ENCODE results near the gene RAVER2.

Gene RAVER2

DNA sequence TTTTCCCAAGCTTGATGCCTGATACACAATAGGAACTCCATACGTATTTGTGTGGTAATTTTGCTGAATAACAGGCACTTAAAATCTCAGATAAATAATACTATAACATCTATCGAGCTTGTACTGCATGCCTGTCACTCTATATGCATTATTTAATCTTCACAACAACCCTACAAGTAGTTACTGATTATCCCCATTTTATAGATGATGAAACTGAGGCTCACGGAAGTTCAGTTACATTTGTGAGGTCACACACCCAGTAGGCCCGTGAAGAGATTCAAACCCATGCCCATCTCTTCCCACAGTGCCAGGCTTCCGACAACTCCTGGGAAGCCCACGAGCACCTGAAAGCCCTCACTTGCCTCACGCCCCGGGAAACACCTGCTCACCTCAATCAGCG is 98.8 kb downstream of the RAVER2 start:
- no peak for DNase-seq (ENCODE audit: low spot score)
- ChIA-PET POLR2A (ENCODE audit: low non-redundant PET) (no interaction called here), CTCF (interaction anchor here (0.7 kb wide), 1 partner anchor 19 kb away, joined by 3 read pairs; no protein-coding TSS in a partner anchor)
- no peak overlapping the region for H3K27ac ChIP-seq
- TF ChIP-seq, protein P1, sequence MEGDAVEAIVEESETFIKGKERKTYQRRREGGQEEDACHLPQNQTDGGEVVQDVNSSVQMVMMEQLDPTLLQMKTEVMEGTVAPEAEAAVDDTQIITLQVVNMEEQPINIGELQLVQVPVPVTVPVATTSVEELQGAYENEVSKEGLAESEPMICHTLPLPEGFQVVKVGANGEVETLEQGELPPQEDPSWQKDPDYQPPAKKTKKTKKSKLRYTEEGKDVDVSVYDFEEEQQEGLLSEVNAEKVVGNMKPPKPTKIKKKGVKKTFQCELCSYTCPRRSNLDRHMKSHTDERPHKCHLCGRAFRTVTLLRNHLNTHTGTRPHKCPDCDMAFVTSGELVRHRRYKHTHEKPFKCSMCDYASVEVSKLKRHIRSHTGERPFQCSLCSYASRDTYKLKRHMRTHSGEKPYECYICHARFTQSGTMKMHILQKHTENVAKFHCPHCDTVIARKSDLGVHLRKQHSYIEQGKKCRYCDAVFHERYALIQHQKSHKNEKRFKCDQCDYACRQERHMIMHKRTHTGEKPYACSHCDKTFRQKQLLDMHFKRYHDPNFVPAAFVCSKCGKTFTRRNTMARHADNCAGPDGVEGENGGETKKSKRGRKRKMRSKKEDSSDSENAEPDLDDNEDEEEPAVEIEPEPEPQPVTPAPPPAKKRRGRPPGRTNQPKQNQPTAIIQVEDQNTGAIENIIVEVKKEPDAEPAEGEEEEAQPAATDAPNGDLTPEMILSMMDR (conservative IDR thresholded peaks at IDR 0.05; ENCODE audit: low read depth), result no peak

DNA sequence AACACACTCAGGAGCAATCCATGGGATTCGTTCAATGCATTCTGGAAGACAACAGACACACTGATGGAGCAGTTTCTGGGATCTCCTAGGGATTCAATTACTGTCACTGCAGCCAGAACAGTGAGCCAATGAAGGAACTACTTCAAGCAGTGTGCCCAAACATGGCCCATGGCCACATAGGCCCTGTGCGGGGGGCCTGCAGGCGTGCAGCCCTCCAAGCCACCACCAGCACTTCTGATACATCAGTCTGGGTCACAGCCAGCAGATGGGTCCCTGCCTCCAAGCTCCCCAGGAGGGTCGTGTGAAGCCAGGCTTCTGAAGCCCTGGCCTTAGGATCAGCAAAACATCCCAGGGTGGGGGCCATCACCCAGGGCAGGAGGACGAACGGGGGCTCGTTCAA is 99.3 kb downstream of the RAVER2 start:
- TF ChIP-seq, protein P1 (conservative IDR thresholded peaks at IDR 0.05; ENCODE audit: low read depth), result no peak
- H3K27ac ChIP-seq, result no peak overlapping the region
- CTCF ChIA-PET, result interaction anchor here (0.7 kb wide), 1 partner anchor 20 kb away, joined by 3 read pairs; no protein-coding TSS in a partner anchor

DNA sequence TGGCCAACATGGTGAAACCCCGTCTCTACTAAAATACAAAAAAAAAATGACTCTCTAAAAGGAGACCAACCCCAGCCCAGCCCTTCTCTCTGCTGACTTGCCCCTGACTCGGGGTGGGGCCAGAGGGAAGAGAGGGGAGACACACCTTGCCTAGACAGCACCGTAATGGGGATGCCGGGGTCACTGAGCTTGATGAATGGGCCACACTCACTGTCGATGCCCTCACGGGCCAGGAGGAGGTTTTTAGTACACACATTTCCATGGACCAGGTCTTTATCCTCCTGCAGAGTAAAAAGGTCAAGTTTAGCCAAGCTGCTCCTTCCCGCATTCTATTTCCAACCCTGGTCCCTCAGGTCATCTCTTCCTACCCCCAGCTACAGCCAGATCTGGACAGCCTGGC is 99.7 kb downstream of the RAVER2 start:
- TF ChIP-seq, protein P1 (conservative IDR thresholded peaks at IDR 0.05; ENCODE audit: low read depth), result no peak
- POLR2A ChIA-PET (ENCODE audit: low non-redundant PET), result no interaction called here
- DNase-seq (ENCODE audit: low spot score), result no peak
- CTCF ChIA-PET, result no interaction called here
- H3K27ac ChIP-seq, result no peak overlapping the region

More for the DNA sequence above, 99.3 kb downstream of the RAVER2 start:
- DNase-seq (ENCODE audit: low spot score), result no peak
- POLR2A ChIA-PET (ENCODE audit: low non-redundant PET), result no interaction called here

DNA sequence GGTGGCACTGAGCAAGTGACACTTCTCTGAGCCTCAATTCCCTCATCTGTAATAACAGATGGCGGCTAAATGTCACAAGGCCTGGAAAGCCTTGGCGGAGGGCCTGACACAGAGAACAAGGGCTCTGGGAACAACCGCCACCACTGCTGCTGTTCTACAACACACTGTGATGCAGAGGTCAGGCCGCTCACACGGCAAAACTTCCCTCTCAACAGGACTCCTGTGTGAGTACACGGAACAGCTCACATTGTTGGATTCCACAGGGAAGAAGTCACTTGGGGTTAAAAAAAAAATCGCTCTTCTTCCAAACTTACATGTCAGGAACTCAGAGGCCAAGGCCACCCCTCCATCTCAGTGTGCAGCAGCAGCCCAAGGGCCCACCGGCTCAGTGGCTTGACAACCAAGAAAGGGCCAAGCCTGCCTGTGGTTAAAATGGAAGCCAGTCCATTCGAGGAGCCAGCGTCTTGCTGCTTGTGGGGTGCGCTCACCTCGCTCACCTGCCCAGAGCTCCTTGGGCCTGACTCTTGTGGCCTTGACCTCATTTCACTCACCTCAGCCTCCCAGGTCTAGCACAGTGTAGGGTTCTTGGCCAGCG is 101.1 kb downstream of the RAVER2 start:
- no peak for DNase-seq (ENCODE audit: low spot score)
- TF ChIP-seq, protein P1 (conservative IDR thresholded peaks at IDR 0.05; ENCODE audit: low read depth), result no peak
- H3K27ac ChIP-seq, result no peak overlapping the region
- CTCF ChIA-PET, result interaction anchor here (0.6 kb wide), 1 partner anchor 78 kb away, joined by 3 read pairs; no protein-coding TSS in a partner anchor
- POLR2A ChIA-PET (ENCODE audit: low non-redundant PET), result no interaction called here

DNA sequence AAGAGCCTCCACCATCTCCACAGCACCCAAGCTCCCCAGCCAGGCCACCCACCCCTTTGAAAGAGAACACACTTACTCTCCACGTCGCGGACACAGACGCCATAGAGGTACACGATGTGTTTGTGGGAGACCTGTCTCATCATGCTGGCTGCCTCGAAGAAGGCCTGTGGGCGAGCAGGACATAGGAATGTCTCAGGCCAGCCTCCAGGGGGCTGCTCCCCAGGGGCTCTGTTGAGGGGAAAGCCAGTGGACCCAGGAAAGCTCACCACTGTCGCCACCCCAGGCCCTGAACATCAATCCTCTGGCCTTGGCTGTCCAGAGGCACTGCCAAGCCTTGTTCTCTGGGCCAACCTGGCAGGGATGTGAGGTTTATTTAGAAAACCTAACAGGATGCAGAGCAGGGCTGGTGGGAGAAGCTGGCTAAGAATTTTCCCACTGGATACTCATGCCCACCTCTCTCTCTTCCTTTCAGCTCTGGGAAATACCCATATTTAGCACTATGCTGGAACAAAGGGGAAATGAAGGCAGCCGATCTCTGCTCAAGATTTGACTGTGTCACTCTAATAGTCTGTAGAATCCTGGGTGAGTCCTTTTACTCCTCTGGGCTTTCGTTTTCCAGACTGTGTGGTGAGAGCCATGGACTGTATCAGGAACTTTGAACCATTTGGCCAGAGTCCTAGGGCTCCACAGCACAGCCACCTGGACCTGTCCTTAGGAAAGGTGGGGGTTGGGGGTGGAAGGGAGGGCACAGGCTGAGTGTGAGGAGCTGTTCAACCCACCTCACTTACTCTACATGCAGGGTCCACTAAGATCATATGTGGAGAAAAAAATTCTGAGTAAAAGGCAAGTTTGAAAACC is 101.9 kb downstream of the RAVER2 start:
- TF ChIP-seq, protein P1 (conservative IDR thresholded peaks at IDR 0.05; ENCODE audit: low read depth), result no peak
- H3K27ac ChIP-seq, result no peak overlapping the region
- DNase-seq (ENCODE audit: low spot score), result no peak
- ChIA-PET POLR2A (ENCODE audit: low non-redundant PET) (no interaction called here), CTCF (no interaction called here)

DNA sequence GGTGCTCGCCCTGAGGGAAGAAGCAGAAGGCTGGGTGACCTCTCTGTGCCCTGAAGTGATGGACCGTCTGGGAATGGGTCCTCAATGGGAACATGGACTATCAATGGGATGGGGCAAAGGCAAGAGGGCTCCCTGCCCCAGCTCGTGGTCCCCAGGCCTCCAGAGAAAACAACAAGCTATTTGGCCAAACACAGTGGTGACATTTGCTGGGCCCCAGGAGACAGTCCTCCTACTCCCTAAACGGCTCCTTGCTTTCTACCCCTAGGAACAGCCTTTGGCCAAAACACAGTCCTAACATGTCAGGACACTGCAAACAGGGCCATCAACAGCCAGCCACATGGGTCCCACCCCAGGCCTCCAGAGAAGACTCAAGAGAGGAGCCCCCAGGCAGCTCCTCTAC is 102.8 kb downstream of the RAVER2 start:
- ChIA-PET POLR2A (ENCODE audit: low non-redundant PET) (no interaction called here), CTCF (interaction anchor here (1.1 kb wide), 1 partner anchor 24 kb away, joined by 4 read pairs; no protein-coding TSS in a partner anchor)
- DNase-seq (ENCODE audit: low spot score), result no peak
- TF ChIP-seq, protein P1 (conservative IDR thresholded peaks at IDR 0.05; ENCODE audit: low read depth), result no peak
- no peak overlapping the region for H3K27ac ChIP-seq
